ENCODE measurements around the gene STX1B.
"Not testable (repeated sequence)": the region's sequence is repeated elsewhere in the genome, so short reads cannot be mapped to it uniquely, and the experiment has no call there.

STX1B gene

GRCh38 chr16:31011815-31012214, 1.4 kb upstream of the STX1B start:
- DNase-seq: not testable (repeated sequence)

- DNase-seq: no peak
Measured at GRCh38 chr16:31009894-31010584, 399 bp downstream of the STX1B start.

- DNase-seq: no peak
Measured at GRCh38 chr16:31009120-31009519, 1.3 kb downstream of the STX1B start.

GRCh38 chr16:31008551-31008950, 1.9 kb downstream of the STX1B start:
- DNase-seq: no peak

GRCh38 chr16:31008149-31008548, 2.3 kb downstream of the STX1B start:
- DNase-seq: no peak

GRCh38 chr16:31007684-31008083, 2.8 kb downstream of the STX1B start:
- no peak for DNase-seq

- no peak for DNase-seq
Measured at GRCh38 chr16:31006589-31006988, 3.8 kb downstream of the STX1B start.

GRCh38 chr16:31006086-31006385, 4.4 kb downstream of the STX1B start:
- no peak for DNase-seq

GRCh38 chr16:31005350-31006085, 4.9 kb downstream of the STX1B start:
- DNase-seq: no peak

- DNase-seq: no peak
Measured at GRCh38 chr16:31004658-31005057, 5.8 kb downstream of the STX1B start.

GRCh38 chr16:31003744-31004143, 6.7 kb downstream of the STX1B start:
- DNase-seq: no peak

- no peak for DNase-seq
Measured at GRCh38 chr16:31002862-31003341, 7.5 kb downstream of the STX1B start.

GRCh38 chr16:31002250-31002700, 8.2 kb downstream of the STX1B start:
- no peak for DNase-seq

- no peak for DNase-seq
Measured at GRCh38 chr16:31001507-31002249, 8.8 kb downstream of the STX1B start.

- no peak for DNase-seq
Measured at GRCh38 chr16:31000671-31001382, 9.6 kb downstream of the STX1B start.

GRCh38 chr16:30998852-30999761, 11.3 kb downstream of the STX1B start:
- no peak for DNase-seq

- no peak for DNase-seq
Measured at GRCh38 chr16:30997725-30998711, 12.4 kb downstream of the STX1B start.

- DNase-seq: peak; percentile 77
Measured at GRCh38 chr16:30996985-30997724, 13.3 kb downstream of the STX1B start.

GRCh38 chr16:30996324-30996984, 14.0 kb downstream of the STX1B start:
- DNase-seq: peak; percentile 66
